T-helper 9 cell (primary cell): ENCODE measurements around the gene MSI2.

ENCODE experiments used
- DNase-seq: peaks from one replicate; pipeline ENCODE4 v3.0.0-alpha.2; 2020

The MSI2 gene

GRCh38 chr17:57466017-57466471, 209.7 kb downstream of the MSI2 start:
- no peak for DNase-seq

GRCh38 chr17:57466521-57466920, 210.2 kb downstream of the MSI2 start:
- DNase-seq, result no peak

GRCh38 chr17:57467226-57467625, 210.9 kb downstream of the MSI2 start:
- no peak for DNase-seq

- no peak for DNase-seq
Measured at GRCh38 chr17:57467801-57468200, 211.5 kb downstream of the MSI2 start.

GRCh38 chr17:57468932-57469775, 212.8 kb downstream of the MSI2 start:
- DNase-seq, result no peak

GRCh38 chr17:57470906-57471305, 214.6 kb downstream of the MSI2 start:
- no peak for DNase-seq

- DNase-seq, result no peak
Measured at GRCh38 chr17:57471868-57472368, 215.6 kb downstream of the MSI2 start.

- no peak for DNase-seq
Measured at GRCh38 chr17:57475796-57476195, 219.5 kb downstream of the MSI2 start.

- no peak for DNase-seq
Measured at GRCh38 chr17:57477522-57478362, 221.4 kb downstream of the MSI2 start.

- DNase-seq, result no peak
Measured at GRCh38 chr17:57478478-57479250, 222.3 kb downstream of the MSI2 start.

GRCh38 chr17:57480438-57481196, 224.3 kb downstream of the MSI2 start:
- no peak for DNase-seq

- DNase-seq, result no peak
Measured at GRCh38 chr17:57481910-57482391, 225.6 kb downstream of the MSI2 start.

GRCh38 chr17:57482657-57483056, 226.3 kb downstream of the MSI2 start:
- DNase-seq, result no peak

GRCh38 chr17:57484081-57484666, 227.9 kb downstream of the MSI2 start:
- DNase-seq, result no peak

- DNase-seq, result no peak
Measured at GRCh38 chr17:57484826-57485565, 228.7 kb downstream of the MSI2 start.

GRCh38 chr17:57485566-57485865, 229.2 kb downstream of the MSI2 start:
- no peak for DNase-seq

GRCh38 chr17:57485916-57486881, 229.9 kb downstream of the MSI2 start:
- DNase-seq, result no peak

GRCh38 chr17:57486882-57487301, 230.6 kb downstream of the MSI2 start:
- DNase-seq, result no peak

- no peak for DNase-seq
Measured at GRCh38 chr17:57487573-57487972, 231.2 kb downstream of the MSI2 start.

GRCh38 chr17:57488856-57489255, 232.5 kb downstream of the MSI2 start:
- no peak for DNase-seq
